Transverse colon (tissue), 4 donors: Measurements from ENCODE around the gene GLIPR2. TPM values are rescaled to one million over a fixed set of nuclear protein-coding genes. Genes with fewer than 3 reads are reported as not detected.

Experiments used
- DNase-seq: peaks from one replicate; pipeline ENCODE4 v3.0.0-alpha.2; 2019
- H3K27ac ChIP-seq, 4 donors: fragments of 200-600 bp; sonication (generic); 2 replicates each; pipeline ENCODE4 v1.5.1; 2016 to 2018; ENCODE audit warnings: inconsistent platforms in 4 of 4
- H3K27me3 ChIP-seq: fragments of 200-600 bp; sonication (generic); 2 replicates; pipeline ENCODE4 v1.5.1; 2017; ENCODE audit warnings: inconsistent platforms
- H3K36me3 ChIP-seq, 4 donors: fragments of 200-600 bp; sonication (generic); 2 replicates each; pipeline ENCODE4 v1.5.1; 2017 to 2019; ENCODE audit warnings: inconsistent platforms in 4 of 4
- H3K4me1 ChIP-seq, 4 donors: fragments of 200-600 bp; sonication (generic); 2 replicates each; pipeline ENCODE4 v1.5.1; 2017 to 2020; ENCODE audit warnings: inconsistent platforms in 4 of 4
- H3K4me3 ChIP-seq, 4 donors: fragments of 200-600 bp; sonication (generic); 1 replicate in 1 of 4; 2 replicates in 3 of 4; pipeline versions ENCODE4 v1.5.1 to v1.6.1; 2017 to 2019; ENCODE audit warnings: inconsistent platforms in 4 of 4
- H3K9me3 ChIP-seq, 2 donors: fragments of 200-600 bp; sonication (generic); 2 replicates each; pipeline ENCODE4 v1.5.1; 2017 to 2019; ENCODE audit warnings: inconsistent platforms in 2 of 2
- EP300 ChIP-seq: sonication (generic); formaldehyde crosslinking; IDR thresholded peaks from one replicate; pipeline ENCODE4 v1.6.1; 2017; ENCODE audit warnings: antibody characterized with exemption, low read depth
- POLR2A ChIP-seq: fragments of 450-650 bp; IDR thresholded peaks from one replicate; pipeline ENCODE4 v1.6.1; 2016; ENCODE audit warnings: antibody characterized with exemption, mild to moderate bottlenecking, moderate library complexity
- POLR2AphosphoS5 ChIP-seq, 3 donors: sonication (generic); formaldehyde crosslinking; IDR thresholded peaks; one replicate each; pipeline ENCODE4 v1.6.1; 2016; ENCODE audit warnings: antibody characterized with exemption in 3 of 3
- WGBS, 2 donors: methylation state at CpG; one replicate each; pipeline ENCODE4 v1.1.5; 2018; ENCODE audit warnings: low coverage in 1 of 2; 5-methylcytosine and 5-hydroxymethylcytosine counted together
- in situ Hi-C, 4 donors: fragments of 200-750 bp; cut with MboI; loops; one replicate each; pipeline versions ENCODE4 v1.15.0 to v1.15.1; 2017; ENCODE audit warnings: low sequenced_read_pairs in 3 of 4, low pct_ligation_motif_present in 1 of 4, low pct_unique_long_range_greater_than_20kb in 1 of 4
- intact Hi-C: fragments of 100-400 bp; cut with DNase I; formaldehyde crosslinking; loops from one replicate; pipeline ENCODE4 v1.15.1; 2023; ENCODE audit warnings: low total_unique reads
- total RNA-seq, 4 donors: library from RNA; depleted of rRNA; stranded (reverse); fragments of >200 nt; gene quantifications; one replicate each; pipeline ENCODE4 v1.1.0, GENCODE V29; 2016
- TF ChIP-seq, protein P1 (sequence below), 5 experiments: fragments of 200-600 bp in 3 of 5; fragments of 450-650 bp in 2 of 5; sonication (generic) in 3 of 5; IDR thresholded peaks; 1 replicate in 2 of 5; 2 replicates in 3 of 5; pipeline ENCODE4 v1.5.1; 2016 to 2017; ENCODE audit warnings: antibody characterized with exemption in 5 of 5, inconsistent platforms in 3 of 5, mild to moderate bottlenecking in 2 of 5, moderate library complexity in 1 of 5

Gene GLIPR2
- total RNA-seq, 4 donors from 2014 or later, result 9.7 to 40.4 (median 26.7) TPM

DNA sequence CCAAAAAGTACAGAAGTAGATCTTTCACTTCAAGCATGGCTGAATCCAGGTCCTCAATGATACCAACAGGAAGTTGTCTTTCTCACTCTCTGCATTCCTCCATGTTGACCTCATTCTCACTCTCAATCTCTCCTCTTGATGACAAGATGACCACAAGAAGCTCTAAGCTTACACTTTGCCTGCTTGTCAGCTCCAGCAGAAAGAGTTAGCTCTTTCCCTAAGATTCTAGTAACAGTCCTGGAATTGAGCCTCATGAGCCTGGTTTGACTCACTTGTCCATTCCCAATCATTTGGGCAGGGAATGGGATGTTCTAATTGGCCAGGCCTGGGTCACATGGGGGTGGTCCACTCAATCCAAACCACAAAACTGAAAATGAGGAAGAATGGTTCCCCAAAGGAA is 50.9 kb downstream of the GLIPR2 start:
- TF ChIP-seq EP300 (no peak), POLR2A (no peak), POLR2AphosphoS5 (IDR thresholded peaks at IDR 0.05) (no peak)
- TF ChIP-seq, protein P1, sequence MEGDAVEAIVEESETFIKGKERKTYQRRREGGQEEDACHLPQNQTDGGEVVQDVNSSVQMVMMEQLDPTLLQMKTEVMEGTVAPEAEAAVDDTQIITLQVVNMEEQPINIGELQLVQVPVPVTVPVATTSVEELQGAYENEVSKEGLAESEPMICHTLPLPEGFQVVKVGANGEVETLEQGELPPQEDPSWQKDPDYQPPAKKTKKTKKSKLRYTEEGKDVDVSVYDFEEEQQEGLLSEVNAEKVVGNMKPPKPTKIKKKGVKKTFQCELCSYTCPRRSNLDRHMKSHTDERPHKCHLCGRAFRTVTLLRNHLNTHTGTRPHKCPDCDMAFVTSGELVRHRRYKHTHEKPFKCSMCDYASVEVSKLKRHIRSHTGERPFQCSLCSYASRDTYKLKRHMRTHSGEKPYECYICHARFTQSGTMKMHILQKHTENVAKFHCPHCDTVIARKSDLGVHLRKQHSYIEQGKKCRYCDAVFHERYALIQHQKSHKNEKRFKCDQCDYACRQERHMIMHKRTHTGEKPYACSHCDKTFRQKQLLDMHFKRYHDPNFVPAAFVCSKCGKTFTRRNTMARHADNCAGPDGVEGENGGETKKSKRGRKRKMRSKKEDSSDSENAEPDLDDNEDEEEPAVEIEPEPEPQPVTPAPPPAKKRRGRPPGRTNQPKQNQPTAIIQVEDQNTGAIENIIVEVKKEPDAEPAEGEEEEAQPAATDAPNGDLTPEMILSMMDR (IDR thresholded peaks at IDR 0.05), result no peak
- H3K4me3 ChIP-seq, result no peak overlapping the region
- intact Hi-C loops, result no loop called here
- in situ Hi-C loops, result no loop called here
- DNase-seq, result no peak
- H3K27me3 ChIP-seq, result no peaks in the 10 kb centered on the region
- H3K9me3 ChIP-seq, result no peaks in the 10 kb centered on the region
- H3K4me1 ChIP-seq, result peaks cover 6 to 15% (median 10%) of the 10 kb centered on the region in 4 donors
- H3K36me3 ChIP-seq, result no peaks in the 10 kb centered on the region
- H3K27ac ChIP-seq, result no peak overlapping the region

DNA sequence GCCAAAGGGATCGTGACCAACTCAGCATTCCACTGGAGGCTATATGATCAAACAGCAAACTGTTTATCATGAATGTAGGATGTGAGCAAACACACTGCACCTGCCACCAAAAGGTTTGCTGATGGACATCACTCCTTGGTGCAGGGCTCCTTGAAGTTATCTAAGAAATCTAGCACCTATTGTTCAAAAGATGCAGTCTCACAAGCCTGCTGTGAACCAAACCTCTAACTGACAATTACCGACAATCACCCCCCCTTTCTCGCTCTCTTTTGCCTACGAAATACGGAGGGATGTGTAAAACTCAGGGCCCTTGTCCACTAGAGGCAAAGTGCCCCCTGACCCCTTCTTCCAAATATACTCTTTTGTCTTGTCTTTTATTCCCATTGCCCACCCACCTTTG is 51.7 kb downstream of the GLIPR2 start:
- no peaks in the 10 kb centered on the region for H3K36me3 ChIP-seq
- H3K27me3 ChIP-seq, result no peaks in the 10 kb centered on the region
- in situ Hi-C loops (no loop called here), intact Hi-C loops (no loop called here)
- peaks cover 13 to 23% (median 18%) of the 10 kb centered on the region in 4 donors for H3K4me1 ChIP-seq
- 91 to 93% methylated on average over 5 of the region's 5 CpGs for WGBS, 2 donors
- H3K27ac ChIP-seq, result no peak overlapping the region
- TF ChIP-seq, protein P1 (IDR thresholded peaks at IDR 0.05), result no peak
- TF ChIP-seq EP300, result no peak
- TF ChIP-seq POLR2AphosphoS5 (IDR thresholded peaks at IDR 0.05), result no peak
- H3K4me3 ChIP-seq, result no peak overlapping the region
- no peaks in the 10 kb centered on the region for H3K9me3 ChIP-seq
- DNase-seq, result no peak

DNA sequence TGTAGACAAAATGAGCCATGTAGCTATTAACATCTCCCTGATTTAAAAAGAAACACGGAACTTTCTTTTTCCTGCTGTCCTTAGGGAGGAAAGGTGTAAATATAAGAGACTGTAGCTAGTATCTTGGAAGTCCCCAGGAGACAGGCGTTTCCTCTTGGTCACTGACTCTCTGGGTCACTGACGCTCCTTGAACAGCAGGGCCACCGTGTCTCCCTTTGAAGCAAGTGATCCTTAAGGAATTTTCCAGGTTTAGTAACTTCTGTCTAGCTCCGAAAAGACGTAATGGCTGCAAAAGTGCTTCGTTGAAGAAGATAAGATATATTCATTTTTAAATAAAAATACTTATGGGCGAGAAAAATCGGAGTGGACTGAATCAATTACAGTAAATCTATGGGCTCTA is 53.4 kb downstream of the GLIPR2 start:
- Histone ChIP-seq H3K36me3 (no peaks in the 10 kb centered on the region), H3K4me3 (peak overlapping the region; percentile 59 to 96 (median 78)), H3K27ac (peak overlapping the region; percentile 90 to 96 (median 92)), H3K9me3 (no peaks in the 10 kb centered on the region), H3K27me3 (no peaks in the 10 kb centered on the region), H3K4me1 (peaks cover 25 to 41% (median 31%) of the 10 kb centered on the region in 4 donors)
- in situ Hi-C loops, result no loop called here
- TF ChIP-seq POLR2AphosphoS5 (IDR thresholded peaks at IDR 0.05) (no peak), POLR2A (no peak), EP300 (no peak)
- TF ChIP-seq, protein P1 (IDR thresholded peaks at IDR 0.05), result no peak
- intact Hi-C loops, result no loop called here
- 0 to 7% methylated on average over 5 to 9 of the region's 9 CpGs for WGBS, 2 donors
- peak; percentile 32 for DNase-seq

DNA sequence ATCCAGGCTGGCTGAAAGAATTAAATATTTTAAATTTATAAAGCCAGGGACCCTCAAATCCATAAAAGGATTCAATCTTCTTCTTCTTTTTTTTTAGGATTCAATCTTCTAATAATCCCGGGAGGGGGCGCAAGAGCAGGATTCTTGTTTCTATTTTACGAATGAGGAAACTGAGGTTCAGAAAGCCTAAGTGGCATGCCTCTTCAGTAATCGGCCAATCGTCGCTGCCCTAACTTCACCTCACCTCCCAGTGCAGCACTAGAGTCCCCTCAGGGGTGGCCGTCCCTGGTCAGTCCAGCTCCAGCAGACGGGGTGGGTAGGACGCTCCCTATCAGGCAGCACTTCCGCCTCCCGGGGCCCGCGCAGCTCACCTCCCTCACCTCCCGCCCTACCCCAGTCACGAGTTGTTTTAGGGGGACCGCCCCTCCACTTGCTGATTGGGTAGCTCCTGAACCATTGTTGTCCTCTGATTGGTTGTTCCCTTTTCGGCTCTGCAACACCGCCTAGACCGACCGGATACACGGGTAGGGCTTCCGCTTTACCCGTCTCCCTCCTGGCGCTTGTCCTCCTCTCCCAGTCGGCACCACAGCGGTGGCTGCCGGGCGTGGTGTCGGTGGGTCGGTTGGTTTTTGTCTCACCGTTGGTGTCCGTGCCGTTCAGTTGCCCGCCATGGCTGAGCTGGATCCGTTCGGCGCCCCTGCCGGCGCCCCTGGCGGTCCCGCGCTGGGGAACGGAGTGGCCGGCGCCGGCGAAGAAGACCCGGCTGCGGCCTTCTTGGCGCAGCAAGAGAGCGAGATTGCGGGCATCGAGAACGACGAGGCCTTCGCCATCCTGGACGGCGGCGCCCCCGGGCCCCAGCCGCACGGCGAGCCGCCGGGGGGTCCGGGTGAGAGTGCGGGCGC is 54.1 kb downstream of the GLIPR2 start, which contains the start of gene CLTA:
CLTA (plus strand) TSS at position 534 of the 902 bp plus-strand sequence; CDS start at position 670, 136 bp downstream.
- Histone ChIP-seq H3K27me3 (no peaks in the 10 kb centered on the region), H3K36me3 (no peaks in the 10 kb centered on the region), H3K27ac (peak within 1 kb of the TSS; percentile 90 to 96 (median 92)), H3K4me1 (peaks cover 25 to 43% (median 31%) of the 10 kb centered on the region in 4 donors), H3K4me3 (peak within 1 kb of the TSS; percentile 70 to 96 (median 78)), H3K9me3 (no peaks in the 10 kb centered on the region)
- in situ Hi-C loops, result no loop called here
- peak; percentile 97 for DNase-seq
- 0% methylated on average over 3 to 54 of the region's 68 CpGs for WGBS, 2 donors
- intact Hi-C loops, result no loop called here
- TF ChIP-seq POLR2A (peak; percentile 97), POLR2AphosphoS5 (IDR thresholded peaks at IDR 0.05) (peak; percentile 96 to 98 (median 98)), EP300 (no peak)
- TF ChIP-seq, protein P1 (IDR thresholded peaks at IDR 0.05), result peak in 4 of 5 experiments; percentile 40 to 87 (median 60)
